ENCODE results near the gene ANKRD1. TPM values are rescaled to one million over a fixed set of nuclear protein-coding genes. Genes with fewer than 3 reads are reported as not detected.

The ANKRD1 gene
- total RNA-seq, 1 experiment from 2014 or later: 0.26 TPM

DNA sequence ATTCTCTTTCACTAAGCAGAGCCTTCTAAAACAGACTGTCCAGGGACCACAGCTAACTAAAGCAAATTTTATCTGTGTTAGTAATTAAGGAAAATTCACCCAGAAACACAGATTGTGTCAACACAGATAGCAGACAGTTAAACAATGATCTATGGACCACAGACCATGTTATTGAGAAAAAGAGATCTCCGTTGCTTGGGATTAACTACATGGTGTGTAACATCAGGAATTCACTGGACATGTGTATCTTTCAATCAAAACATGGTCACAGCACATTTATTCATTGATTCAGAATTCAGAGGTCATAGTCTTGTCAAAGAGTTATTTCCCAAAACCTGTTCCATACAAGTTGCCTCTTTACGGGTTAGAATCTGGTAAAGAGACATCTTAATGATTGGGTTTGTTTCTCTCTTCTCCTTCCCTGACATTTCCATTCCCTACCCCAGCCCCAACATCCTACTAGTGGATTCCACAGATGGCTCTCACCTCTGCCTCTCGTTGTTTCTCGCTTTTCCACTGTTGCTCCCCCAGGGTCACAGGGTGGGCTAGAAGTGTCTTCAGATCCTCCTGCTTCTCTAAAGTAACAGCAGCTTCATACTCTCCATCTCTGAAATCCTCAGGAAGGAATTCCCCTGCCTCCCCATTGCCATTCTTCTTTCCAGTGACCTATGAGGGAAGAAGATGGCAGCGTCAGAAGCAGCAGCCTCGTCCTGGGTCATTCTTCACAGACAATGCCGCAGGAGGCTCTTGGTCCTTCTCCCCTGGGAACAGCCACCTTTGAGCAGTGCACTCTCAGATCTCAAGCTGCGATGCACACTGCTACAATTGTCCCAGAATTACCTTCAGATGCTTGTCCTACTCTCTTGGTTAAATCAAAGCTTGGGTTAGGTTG, 958 bp downstream of the ANKRD1 start:
- no TSS peak for BruUV-seq (replicated peaks)

GRCh38 chr10:90917968-90918318, 2.9 kb downstream of the ANKRD1 start:
- intact Hi-C loops (cut with micrococcal nuclease; ENCODE audit: unreplicated experiment) (no loop called here), in situ Hi-C loops (cut with HindIII; ENCODE audit: low pct_unique_long_range_greater_than_20kb, low sequenced_read_pairs) (no loop called here)
- DNase-seq (ENCODE audit: low read depth, low spot score) (no peak), ATAC-seq (no peak)
- H3K27me3 ChIP-seq (ENCODE audit: control insufficient read depth, insufficient read depth, low read length): no peaks in the 10 kb centered on the region; the same call in 1 of the 2 replicates
- H3K4me3 ChIP-seq (ENCODE audit: low read depth in 2 of 2, low read length in 2 of 2): no peak overlapping the region
- no peak overlapping the region for H3K27ac ChIP-seq (ENCODE audit: low read length)
- no peaks in the 10 kb centered on the region for H3K9me3 ChIP-seq (ENCODE audit: control insufficient read depth, insufficient read depth, low read depth, low read length)
- POLR2A ChIA-PET: no interaction called here
- CTCF ChIA-PET: no interaction called here
- BruUV-seq (replicated peaks): no TSS peak
- TF ChIP-seq POLR2AphosphoS5 (IDR thresholded peaks at IDR 0.05; ENCODE audit: low read depth, low read length) (no peak), SIN3A (IDR thresholded peaks at IDR 0.05; ENCODE audit: borderline replicate concordance, insufficient read depth, low read depth, low read length) (no peak), TCF7L2 (IDR thresholded peaks at IDR 0.05; ENCODE audit: low read depth, low read length) (no peak), CTCF (IDR thresholded peaks at IDR 0.05) (no peak), REST (IDR thresholded peaks at IDR 0.05; ENCODE audit: insufficient read depth in 1 of 2, low read depth in 2 of 2, low read length in 1 of 2) (no peak)
- no peaks in the 10 kb centered on the region; the same call in 1 of the 2 replicates for H3K4me1 ChIP-seq (ENCODE audit: control insufficient read depth, insufficient read depth, low read length)
- no peaks in the 10 kb centered on the region for H3K36me3 ChIP-seq (ENCODE audit: control insufficient read depth, insufficient read depth, low read length)

More for the DNA sequence above, 958 bp downstream of the ANKRD1 start:
- no peak for TF ChIP-seq REST (IDR thresholded peaks at IDR 0.05; ENCODE audit: insufficient read depth in 1 of 2, low read depth in 2 of 2, low read length in 1 of 2)
- no peaks in the 10 kb centered on the region for H3K27me3 ChIP-seq (ENCODE audit: control insufficient read depth, insufficient read depth, low read length)
- H3K27ac ChIP-seq (ENCODE audit: low read length): no peak overlapping the region
- ATAC-seq (no peak), DNase-seq (ENCODE audit: low read depth, low spot score) (no peak)
- intact Hi-C loops (cut with micrococcal nuclease; ENCODE audit: unreplicated experiment) (no loop called here), in situ Hi-C loops (cut with HindIII; ENCODE audit: low pct_unique_long_range_greater_than_20kb, low sequenced_read_pairs) (no loop called here)
- H3K4me3 ChIP-seq (ENCODE audit: low read depth in 2 of 2, low read length in 2 of 2): peak overlapping the region in 1 of 2 experiments; percentile 4; a peak in 1 of 4 replicates
- H3K9me3 ChIP-seq (ENCODE audit: control insufficient read depth, insufficient read depth, low read depth, low read length): no peaks in the 10 kb centered on the region
- no peaks in the 10 kb centered on the region; the same call in 1 of the 2 replicates for H3K4me1 ChIP-seq (ENCODE audit: control insufficient read depth, insufficient read depth, low read length)
- H3K36me3 ChIP-seq (ENCODE audit: control insufficient read depth, insufficient read depth, low read length): no peaks in the 10 kb centered on the region
- CTCF ChIA-PET: no interaction called here
- POLR2A ChIA-PET: no interaction called here

All from Panc1 (cell line).